ENCODE results near the gene ZNF569. TPM values are rescaled to one million over a fixed set of nuclear protein-coding genes. Genes with fewer than 3 reads are reported as not detected.
"Not testable (repeated sequence)": the region's sequence is repeated elsewhere in the genome, so short reads cannot be mapped to it uniquely, and the experiment has no call there.

ZNF569 gene
- total and polyA plus RNA-seq, 8 donors = 3.5 to 15.5 (median 9.4) TPM

- Histone ChIP-seq H3K9me3 (peaks cover 27 to 100% of the 10 kb centered on the region in 2 donors), H3K27ac (no peak overlapping the region), H3K27me3 (no peaks in the 10 kb centered on the region), H3K36me3 (peaks cover 2 to 41% of the 10 kb centered on the region in 2 donors), H3K4me3 (no peak overlapping the region), H3K4me1 (no peaks in the 10 kb centered on the region)
- DNase-seq (no peak), ATAC-seq (no peak)
- intact Hi-C loops (cut with DNase I) = no loop called here
- no peak for TF ChIP-seq CTCF (IDR thresholded peaks at IDR 0.05)
These were observed 14.6 kb downstream of the ZNF569 start for GRCh38 chr19:37452500-37453245.

- no peaks in the 10 kb centered on the region for H3K4me1 ChIP-seq
- intact Hi-C loops (cut with DNase I) = no loop called here
- no peak for DNase-seq
- no peak overlapping the region for H3K27ac ChIP-seq
- H3K9me3 ChIP-seq = peaks cover 31 to 100% of the 10 kb centered on the region in 2 donors
- H3K36me3 ChIP-seq = peaks cover 0 to 50% of the 10 kb centered on the region in 2 donors
- H3K4me3 ChIP-seq = no peak overlapping the region
- no peak for ATAC-seq
- no peaks in the 10 kb centered on the region for H3K27me3 ChIP-seq
- no peak for TF ChIP-seq CTCF (IDR thresholded peaks at IDR 0.05)
These were observed 53.7 kb downstream of the ZNF569 start for GRCh38 chr19:37413313-37414084.

- no peak overlapping the region for H3K4me3 ChIP-seq
These were observed 54.5 kb downstream of the ZNF569 start for GRCh38 chr19:37412700-37413099.

GRCh38 chr19:37406140-37406846, 61.0 kb downstream of the ZNF569 start:
- H3K4me1 ChIP-seq; H3K27ac ChIP-seq; H3K27me3 ChIP-seq; H3K4me3 ChIP-seq; intact Hi-C loops (cut with DNase I); DNase-seq; H3K36me3 ChIP-seq; ATAC-seq: not testable (repeated sequence)
- H3K9me3 ChIP-seq = peaks cover 7 to 99% of the 10 kb centered on the region in 2 donors

More at GRCh38 chr19:37412700-37413099, 54.5 kb downstream of the ZNF569 start:
- Histone ChIP-seq H3K27me3 (no peaks in the 10 kb centered on the region), H3K36me3 (peaks cover 0 to 45% of the 10 kb centered on the region in 2 donors), H3K9me3 (peaks cover 31 to 100% of the 10 kb centered on the region in 2 donors), H3K27ac (no peak overlapping the region), H3K4me1 (no peaks in the 10 kb centered on the region)
- ATAC-seq (no peak), DNase-seq (no peak)
- no peak for TF ChIP-seq CTCF (IDR thresholded peaks at IDR 0.05)
- intact Hi-C loops (cut with DNase I) = no loop called here

GRCh38 chr19:37403403-37403802, 63.8 kb downstream of the ZNF569 start:
- no peak for TF ChIP-seq CTCF (IDR thresholded peaks at IDR 0.05)
- no peaks in the 10 kb centered on the region for H3K27me3 ChIP-seq
- H3K4me3 ChIP-seq = no peak overlapping the region
- DNase-seq = no peak
- no peaks in the 10 kb centered on the region for H3K36me3 ChIP-seq
- H3K27ac ChIP-seq = no peak overlapping the region
- no peaks in the 10 kb centered on the region for H3K4me1 ChIP-seq
- intact Hi-C loops (cut with DNase I) = no loop called here
- ATAC-seq = no peak
- H3K9me3 ChIP-seq = peaks cover 0 to 99% of the 10 kb centered on the region in 2 donors
